ENCODE measurements around the gene RGS6.

RGS6 gene

GRCh38 chr14:72600551-72601330 lies 668.5 kb downstream of the RGS6 start:
- no peak for DNase-seq

DNA sequence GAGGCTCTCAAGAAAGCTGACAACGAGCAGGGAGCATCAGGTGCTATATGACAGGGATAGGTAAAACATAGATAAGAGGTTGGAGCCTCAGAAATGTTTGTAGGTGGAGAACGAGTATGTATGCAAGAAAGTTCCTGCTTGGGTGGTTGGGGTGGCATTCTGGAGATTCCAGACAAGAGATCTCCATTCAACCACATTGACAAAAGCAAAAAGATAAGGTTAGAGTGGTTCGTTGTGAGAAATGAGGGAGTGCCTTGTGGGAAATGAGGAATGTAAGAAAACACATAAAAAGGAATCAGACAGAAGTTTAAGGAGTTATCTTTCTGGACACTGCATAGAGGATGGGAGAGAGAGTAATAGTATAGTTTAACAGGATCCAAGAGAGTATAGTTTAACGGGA lies 671.4 kb downstream of the RGS6 start:
- no peak for DNase-seq

DNA sequence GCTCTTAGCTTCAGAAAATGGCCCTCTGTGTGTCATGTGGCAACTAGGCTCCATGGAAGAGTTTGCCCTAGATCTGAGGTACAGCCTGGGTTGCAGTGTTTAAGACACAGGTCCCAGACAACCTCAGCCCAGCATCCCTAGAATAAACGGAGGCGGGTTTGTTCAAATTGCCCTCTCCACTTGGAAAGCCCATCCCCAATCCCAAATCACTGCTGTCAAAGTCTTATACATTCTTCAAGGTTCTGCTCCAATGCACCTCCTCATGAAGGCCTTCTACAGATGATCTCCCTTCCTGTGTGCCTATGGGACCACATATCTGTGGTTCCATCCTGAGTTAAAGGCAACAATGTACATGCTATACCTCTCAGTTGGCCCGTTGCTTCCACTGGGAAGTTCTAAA lies 671.9 kb downstream of the RGS6 start:
- DNase-seq: no peak

- DNase-seq: no peak
These were observed 673.1 kb downstream of the RGS6 start for GRCh38 chr14:72605096-72605920.

DNA sequence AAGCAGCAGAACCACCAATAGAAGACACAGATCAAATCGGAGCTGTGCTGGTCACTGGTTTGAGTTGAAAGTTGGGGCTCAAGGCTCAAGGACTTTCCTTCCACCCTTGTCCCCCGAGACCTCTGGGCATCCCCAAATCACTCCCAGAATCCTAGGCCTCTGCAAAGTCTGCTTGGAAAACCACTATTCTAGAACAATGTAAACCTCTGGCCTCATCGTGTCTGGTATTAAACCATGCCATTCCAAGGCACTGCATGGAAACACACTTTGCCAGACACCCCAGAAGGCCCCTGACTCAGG lies 673.6 kb downstream of the RGS6 start:
- no peak for DNase-seq

GRCh38 chr14:72606879-72607278 lies 674.6 kb downstream of the RGS6 start:
- DNase-seq: no peak

DNA sequence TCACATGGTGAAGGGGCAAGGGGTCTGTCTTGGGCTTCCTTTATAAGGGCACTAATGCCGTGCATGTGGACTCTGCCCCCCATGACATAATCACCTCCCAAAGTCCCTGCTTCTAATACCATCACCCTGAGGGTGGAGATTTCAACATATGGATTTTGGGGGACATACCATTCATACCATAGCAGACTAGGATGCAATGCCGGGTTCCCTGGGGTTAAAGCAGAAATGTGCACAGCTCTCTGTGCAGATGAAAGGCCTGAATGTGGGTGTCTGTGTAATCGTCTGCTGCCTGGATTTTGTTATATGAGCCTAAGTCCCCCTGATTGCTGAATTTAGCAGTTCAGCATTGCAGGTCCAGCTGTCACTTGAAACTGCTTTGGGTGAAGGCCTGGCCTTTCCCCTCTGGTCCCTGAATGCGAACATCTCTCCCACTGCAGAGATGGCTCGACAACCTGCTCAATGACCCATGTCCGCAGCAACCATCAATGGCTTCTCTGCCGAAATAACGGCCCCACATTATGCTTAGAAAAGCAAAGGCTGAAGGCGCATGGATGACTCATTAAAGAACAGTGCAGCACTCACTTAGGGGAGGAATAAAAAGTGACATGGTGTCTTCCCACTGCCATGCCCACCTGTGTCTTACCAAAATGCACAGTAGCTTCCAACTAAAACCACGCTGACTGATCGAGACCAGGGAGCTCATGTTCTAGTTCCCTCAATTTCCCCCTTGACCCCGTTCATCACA lies 675.3 kb downstream of the RGS6 start:
- DNase-seq: no peak

GRCh38 chr14:72608391-72609204 lies 676.4 kb downstream of the RGS6 start:
- no peak for DNase-seq

GRCh38 chr14:72609205-72609916 lies 677.1 kb downstream of the RGS6 start:
- no peak for DNase-seq

DNA sequence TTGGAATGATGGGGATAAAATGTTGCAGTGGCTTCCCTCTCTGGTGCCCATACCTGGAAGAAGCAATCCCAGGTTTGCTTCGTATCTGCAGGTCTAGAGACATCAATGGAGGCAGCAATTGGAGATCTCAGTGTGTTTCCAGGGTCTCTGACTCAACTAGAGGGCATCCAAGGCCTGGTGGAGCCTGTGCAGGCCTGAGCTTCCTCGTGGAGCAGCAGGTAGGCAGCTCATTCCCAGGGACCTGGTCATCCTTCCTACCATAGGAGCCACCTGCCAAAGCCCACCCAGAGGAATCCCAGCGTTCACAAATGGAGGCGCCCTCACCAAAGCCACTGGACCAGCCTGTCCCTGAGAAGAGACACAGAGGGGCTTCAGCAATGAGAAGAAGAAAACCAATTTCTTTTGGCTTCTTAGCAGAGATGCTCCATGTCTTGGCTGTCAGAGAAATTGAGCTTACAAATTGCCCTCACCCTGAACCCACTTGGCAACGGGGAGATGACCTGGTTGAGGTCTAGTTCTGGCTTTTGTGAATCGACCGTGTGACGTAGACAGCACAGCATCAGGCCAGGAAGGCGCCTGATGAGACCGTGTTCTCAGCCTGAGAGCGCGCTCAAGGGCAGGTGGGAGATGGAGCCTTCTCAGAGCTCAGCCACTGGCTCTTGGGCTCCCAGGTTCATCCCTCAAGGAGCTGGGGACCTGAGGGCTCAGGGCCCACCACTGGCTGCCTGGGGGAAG lies 678.0 kb downstream of the RGS6 start:
- no peak for DNase-seq

- DNase-seq: no peak
These were observed 678.6 kb downstream of the RGS6 start for GRCh38 chr14:72610831-72611200.

DNA sequence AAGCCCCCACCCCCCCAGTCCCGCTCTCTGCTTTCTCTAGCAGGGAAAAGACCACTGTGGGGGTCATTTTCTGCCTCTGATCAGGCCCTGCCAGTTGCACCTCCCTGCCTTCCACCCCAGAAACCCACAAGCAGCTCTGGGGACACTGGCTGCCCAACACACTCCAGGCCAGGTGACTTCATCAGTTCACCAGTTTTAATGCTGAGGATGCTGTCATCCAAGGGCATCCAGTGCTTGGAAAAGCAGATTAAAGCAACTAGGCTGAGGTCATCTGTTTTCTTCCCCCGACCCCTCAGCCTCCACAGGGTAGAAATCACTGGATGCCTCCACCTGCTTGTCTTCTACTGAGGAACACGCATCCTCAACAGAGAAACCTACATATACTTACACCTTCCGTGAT lies 679.3 kb downstream of the RGS6 start:
- no peak for DNase-seq

DNA sequence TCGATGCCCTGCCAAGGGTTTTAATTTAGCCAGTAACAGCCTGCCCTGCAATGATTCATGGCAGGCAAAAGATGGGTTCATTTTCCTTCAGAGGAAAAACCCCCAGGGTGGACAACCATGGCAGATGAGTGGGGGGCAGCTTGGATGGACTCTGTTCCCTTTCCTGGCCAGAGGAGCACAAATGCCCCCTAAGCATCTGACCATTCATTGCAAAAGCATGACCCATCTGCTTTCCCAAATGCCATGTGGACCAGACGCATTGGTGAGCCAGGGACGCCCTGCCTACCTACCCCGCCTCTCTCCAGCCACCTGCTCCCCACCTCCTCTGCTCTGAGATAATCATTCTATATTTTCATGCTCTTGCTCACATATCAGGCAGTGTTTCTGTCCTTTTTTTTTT lies 679.8 kb downstream of the RGS6 start:
- no peak for DNase-seq

DNA sequence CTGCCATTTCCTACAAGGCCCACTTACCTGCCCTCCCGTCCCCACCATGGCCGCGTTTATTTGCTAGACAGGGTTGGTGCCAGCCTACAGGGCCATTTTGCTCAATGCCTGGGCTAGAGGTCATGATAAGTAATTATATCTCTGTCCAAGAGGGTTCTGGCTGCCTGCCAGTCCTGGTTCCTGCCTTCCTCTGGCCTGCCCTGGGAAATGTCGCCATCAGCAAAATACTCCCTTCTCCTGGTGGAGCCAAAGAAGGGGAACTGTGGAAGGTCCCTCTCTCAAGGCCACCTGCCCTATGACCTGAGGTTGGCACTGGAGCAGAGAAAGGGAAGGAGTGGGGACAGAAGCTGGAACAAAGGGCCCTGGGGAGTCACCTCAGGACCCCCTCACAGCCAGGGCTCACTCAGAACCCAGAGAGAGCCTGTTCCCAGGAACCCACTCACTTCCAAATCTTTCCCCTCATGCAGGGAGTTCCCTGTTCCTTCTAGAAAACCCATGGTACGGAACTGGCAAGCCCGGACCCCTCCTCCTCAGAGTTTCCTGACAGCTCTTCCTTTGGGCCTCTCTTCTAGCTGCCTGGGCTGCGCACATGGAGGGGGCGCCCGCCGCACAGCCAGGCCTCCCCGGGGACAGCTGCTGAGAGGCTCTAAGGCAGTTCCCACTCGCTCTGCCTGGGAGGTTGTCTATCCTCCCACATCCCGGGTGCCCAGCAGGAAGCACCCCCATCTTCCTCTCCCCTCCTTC lies 681.2 kb downstream of the RGS6 start:
- no peak for DNase-seq

GRCh38 chr14:72613975-72614319 lies 681.7 kb downstream of the RGS6 start:
- DNase-seq: no peak

GRCh38 chr14:72614365-72614764 lies 682.1 kb downstream of the RGS6 start:
- DNase-seq: no peak

GRCh38 chr14:72614891-72615415 lies 682.7 kb downstream of the RGS6 start:
- DNase-seq: no peak

DNA sequence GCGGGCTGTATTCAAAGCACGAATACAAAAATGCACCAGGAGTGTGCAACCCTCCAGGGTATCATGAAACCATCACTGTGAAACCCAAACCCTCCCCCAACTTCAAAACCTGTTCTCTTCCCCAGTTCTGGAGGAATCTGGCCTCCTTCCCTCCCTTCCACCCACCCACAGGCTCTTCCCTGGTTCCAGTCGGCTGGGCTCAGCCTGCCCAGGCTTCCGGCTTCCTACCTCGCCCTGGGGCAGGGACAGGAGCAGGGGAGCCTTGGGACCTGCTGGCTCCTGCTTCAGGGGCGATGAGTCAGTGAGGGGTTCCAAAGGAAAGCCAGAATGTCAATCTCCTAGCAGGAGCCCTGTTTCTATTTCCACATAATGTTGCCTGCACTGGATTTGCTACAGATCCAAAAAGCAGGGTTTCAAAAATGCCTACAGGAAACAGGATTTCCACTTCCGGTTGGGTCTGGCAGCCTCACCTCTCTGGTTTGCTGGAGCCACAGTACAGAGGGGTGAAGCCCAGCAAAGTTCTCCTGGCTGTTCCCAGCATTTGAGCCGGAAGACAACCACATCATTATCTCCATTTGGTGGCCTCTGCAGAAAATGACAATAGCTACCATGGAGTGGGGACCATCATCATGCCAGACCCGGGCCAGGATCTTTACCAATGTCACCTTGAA lies 683.4 kb downstream of the RGS6 start:
- DNase-seq: no peak
